Measurements from ENCODE around the gene DNAJB1.

DNAJB1 gene

DNA sequence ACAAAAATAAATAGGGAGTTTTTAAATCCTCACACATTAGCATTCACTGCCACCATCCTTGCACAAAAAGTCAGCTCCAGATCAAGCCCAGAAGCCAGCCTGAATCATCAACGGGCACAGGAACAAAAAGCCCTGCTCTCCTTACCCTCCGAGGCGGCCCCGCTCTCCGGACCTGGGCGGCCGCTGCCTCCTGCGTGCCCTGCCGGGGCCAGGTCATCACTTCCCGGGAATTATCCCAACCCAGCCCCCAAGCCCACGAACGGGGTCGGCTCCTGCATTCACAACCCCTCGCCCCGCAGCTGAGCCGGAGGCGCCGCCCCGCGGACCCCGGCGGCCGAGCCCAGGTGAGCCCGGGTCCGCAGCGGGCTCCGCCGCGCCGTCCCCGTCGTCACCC, 754 bp downstream of the DNAJB1 start:
- H3K4me3 ChIP-seq (ENCODE audit: low read depth, low read length), result peak overlapping the region; percentile 96
- ChIA-PET CTCF (interaction anchor here (1.0 to 1.2 kb wide), 2 partner anchors 37 to 39 kb away, joined by 3 to 4 read pairs; no protein-coding TSS in a partner anchor), POLR2A (interaction anchor here (1.0 to 2.6 kb wide), 13 partner anchors 8 to 136 kb away, joined by 3 to 34 read pairs (median 5); partner anchors contain the start of genes ADGRE5, DDX39A, GIPC1 and PTGER1)
- DNase-seq (ENCODE audit: low read depth, low spot score), result no peak
- TF ChIP-seq, protein P1, sequence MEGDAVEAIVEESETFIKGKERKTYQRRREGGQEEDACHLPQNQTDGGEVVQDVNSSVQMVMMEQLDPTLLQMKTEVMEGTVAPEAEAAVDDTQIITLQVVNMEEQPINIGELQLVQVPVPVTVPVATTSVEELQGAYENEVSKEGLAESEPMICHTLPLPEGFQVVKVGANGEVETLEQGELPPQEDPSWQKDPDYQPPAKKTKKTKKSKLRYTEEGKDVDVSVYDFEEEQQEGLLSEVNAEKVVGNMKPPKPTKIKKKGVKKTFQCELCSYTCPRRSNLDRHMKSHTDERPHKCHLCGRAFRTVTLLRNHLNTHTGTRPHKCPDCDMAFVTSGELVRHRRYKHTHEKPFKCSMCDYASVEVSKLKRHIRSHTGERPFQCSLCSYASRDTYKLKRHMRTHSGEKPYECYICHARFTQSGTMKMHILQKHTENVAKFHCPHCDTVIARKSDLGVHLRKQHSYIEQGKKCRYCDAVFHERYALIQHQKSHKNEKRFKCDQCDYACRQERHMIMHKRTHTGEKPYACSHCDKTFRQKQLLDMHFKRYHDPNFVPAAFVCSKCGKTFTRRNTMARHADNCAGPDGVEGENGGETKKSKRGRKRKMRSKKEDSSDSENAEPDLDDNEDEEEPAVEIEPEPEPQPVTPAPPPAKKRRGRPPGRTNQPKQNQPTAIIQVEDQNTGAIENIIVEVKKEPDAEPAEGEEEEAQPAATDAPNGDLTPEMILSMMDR (IDR thresholded peaks at IDR 0.05; ENCODE audit: insufficient read depth, low read length, missing control alignments), result no peak

DNA sequence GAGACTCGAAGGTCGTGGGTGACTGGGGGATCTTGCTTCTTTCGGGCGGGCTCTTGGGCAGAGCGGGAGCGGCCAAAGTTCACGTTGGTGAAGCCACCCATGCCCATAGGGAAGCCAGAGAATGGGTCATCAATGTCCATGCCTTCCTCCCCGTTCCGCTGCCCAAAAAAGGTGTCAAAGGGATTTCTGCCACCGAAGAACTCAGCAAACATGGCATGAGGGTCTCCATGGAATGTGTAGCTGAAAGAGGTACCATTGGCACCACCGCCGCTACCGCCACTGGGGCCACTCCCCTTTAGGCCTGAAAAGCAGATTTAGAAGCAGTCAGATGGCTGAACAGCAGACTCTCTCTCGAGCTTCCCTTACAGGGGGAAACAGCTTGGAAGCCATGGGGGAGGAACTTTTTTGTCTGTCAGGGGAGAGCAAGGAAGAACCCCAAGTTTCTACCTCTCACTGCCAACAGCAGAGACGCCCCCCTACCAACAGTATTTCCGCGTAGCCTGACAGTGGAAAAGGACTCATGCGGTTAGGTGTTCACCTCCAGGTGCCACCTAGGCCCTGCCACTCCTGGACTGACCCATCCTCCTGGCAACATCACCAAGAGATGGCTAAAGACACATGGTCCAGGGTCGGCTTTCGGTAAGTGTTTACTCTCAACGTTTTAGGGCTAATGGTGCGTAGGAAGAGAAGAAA, 1.3 kb downstream of the DNAJB1 start:
- DNase-seq (ENCODE audit: low read depth, low spot score), result no peak
- ChIA-PET CTCF (interaction anchor here (1.4 to 2.0 kb wide), 2 partner anchors 12 to 31 kb away, joined by 3 to 13 read pairs; no protein-coding TSS in a partner anchor), POLR2A (interaction anchor here (0.6 to 2.6 kb wide), 7 partner anchors 7 to 47 kb away, joined by 3 to 34 read pairs (median 6); partner anchors contain the start of genes GIPC1 and PTGER1)
- H3K4me3 ChIP-seq (ENCODE audit: low read depth, low read length), result peak overlapping the region; percentile 96
- TF ChIP-seq, protein P1 (IDR thresholded peaks at IDR 0.05; ENCODE audit: insufficient read depth, low read length, missing control alignments), result no peak

DNA sequence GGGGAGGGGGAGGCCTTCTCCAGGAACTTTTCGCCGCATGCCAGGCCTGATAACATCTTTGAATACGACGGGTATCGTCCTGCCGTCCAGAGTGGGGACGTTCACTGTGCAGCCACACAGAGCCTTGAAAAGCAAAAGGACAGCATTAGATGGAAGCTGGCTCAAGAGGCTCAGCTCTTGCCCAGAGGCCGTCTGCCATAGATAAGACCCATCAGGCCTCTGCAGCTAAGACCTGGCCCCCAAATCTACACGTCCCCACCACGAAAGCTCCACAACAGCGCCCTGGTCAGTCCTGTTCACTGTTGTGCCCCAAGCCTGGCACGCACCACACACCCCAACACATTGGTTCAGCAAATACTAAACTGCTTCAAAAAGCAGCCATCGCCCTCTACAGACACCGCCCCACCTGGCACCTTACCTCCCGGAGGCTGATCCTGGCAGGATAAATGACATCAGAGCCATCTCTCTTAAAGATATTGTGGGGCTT, 2.1 kb downstream of the DNAJB1 start:
- CTCF ChIA-PET, result interaction anchor here (1.4 to 2.0 kb wide), 2 partner anchors 11 to 30 kb away, joined by 3 to 13 read pairs; no protein-coding TSS in a partner anchor
- peak overlapping the region; percentile 96 for H3K4me3 ChIP-seq (ENCODE audit: low read depth, low read length)
- TF ChIP-seq, protein P1 (IDR thresholded peaks at IDR 0.05; ENCODE audit: insufficient read depth, low read length, missing control alignments), result no peak
- no peak for DNase-seq (ENCODE audit: low read depth, low spot score)
- POLR2A ChIA-PET, result no interaction called here

DNA sequence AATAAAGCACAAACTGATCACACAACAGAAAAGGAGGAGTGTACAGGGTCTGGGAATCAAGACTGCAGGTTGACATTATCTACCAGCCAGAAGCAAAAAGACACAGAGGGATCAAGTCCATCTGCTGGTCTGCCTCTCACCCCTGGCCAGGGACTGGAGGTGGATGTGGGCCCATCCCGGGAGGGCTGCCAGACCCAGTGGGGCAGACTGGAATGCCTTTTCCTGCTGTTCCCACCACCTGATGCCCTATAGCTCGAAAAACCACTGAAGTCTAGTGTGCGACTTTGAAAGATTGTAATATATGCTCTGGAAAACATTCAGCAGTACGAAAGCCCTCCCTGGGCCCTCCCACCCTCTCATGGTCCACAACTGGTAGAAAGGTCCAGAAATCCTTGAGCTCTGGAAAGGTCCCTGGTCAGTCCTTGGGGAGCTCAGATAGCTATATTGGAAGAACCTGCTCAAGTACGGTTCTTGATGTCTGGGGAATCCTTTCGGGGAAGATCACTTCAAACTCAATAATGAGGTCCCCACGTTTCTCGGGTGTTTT, 2.6 kb downstream of the DNAJB1 start:
- ChIA-PET POLR2A (no interaction called here), CTCF (interaction anchor here (1.4 to 2.0 kb wide), 2 partner anchors 11 to 30 kb away, joined by 3 to 13 read pairs; no protein-coding TSS in a partner anchor)
- no peak overlapping the region; the same call in 1 of the 2 replicates for H3K4me3 ChIP-seq (ENCODE audit: low read depth, low read length)
- TF ChIP-seq, protein P1 (IDR thresholded peaks at IDR 0.05; ENCODE audit: insufficient read depth, low read length, missing control alignments), result no peak
- DNase-seq (ENCODE audit: low read depth, low spot score), result no peak

DNA sequence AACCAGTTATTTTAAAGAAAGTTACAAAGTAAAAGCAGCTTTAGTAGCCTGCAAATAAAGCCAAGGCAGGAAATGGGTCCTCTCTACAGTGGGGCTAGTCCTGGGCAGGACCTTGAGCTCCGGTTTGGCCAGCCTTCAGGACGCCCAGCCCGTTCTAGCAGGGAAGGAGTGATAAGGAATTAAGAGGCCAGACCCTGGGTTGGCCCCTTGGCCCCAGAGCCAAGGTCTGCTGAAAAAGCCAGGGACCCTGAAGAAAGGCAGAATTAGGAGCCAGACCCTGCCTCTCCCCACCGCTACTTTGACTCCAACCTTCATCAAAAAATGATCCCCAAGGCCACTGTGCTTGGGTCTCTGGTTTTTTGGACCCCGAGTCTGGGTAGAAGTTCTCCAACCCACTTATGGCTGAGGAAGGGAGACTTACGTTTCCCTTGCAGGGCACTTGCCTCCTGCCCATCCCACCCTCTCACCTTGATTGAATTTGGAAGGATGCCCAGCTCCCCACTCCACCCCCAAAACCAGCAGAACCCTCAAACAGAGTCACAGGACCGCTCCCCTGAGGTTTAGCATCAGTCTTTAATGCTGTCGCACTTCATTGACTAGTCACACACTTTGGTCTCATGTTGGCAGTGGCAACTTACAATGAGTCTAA, 3.9 kb downstream of the DNAJB1 start:
- TF ChIP-seq, protein P1 (IDR thresholded peaks at IDR 0.05; ENCODE audit: insufficient read depth, low read length, missing control alignments), result no peak
- ChIA-PET CTCF (interaction anchor here (0.8 to 1.0 kb wide), 2 partner anchors 9 to 40 kb away, joined by 3 to 4 read pairs; partner anchors contain the start of gene PTGER1), POLR2A (no interaction called here)
- no peak overlapping the region for H3K4me3 ChIP-seq (ENCODE audit: low read depth, low read length)
- no peak for DNase-seq (ENCODE audit: low read depth, low spot score)
